Measurements from ENCODE around the gene BEND3.

DNA sequence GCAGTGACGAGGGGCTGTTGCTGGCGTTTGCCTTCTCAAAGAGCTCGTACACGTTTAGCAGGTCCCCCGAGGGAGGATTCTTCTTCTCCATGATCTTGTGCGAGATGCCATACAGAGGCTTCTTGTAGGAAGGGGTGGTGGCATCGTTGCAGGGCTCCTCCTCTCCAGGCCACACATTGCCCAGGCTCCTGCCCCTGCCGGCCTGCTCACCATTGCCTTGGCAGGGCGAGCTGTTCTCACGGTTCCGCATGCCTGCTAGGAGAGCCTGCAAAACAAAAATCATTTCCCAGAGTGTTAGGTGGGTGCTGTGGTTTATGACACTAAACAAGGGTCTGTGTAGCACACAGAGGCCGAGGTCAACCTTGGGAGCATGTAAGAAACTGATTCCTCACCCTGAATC, 44.6 kb downstream of the BEND3 start:
- TF ChIP-seq CTCF (IDR thresholded peaks at IDR 0.05) (no peak), POLR2A (IDR thresholded peaks at IDR 0.05) (no peak)
